HG02885 (cell line): Measurements from ENCODE around the gene ATG10.
"Not testable (repeated sequence)": the region's sequence is repeated elsewhere in the genome, so short reads cannot be mapped to it uniquely, and the experiment has no call there.

Experiments
- ATAC-seq: cut with Tn5 transposase; IDR thresholded peaks from one replicate; pipeline ENCODE4 v1.9.1; 2021; ENCODE audit warnings: mild to moderate bottlenecking; ENCODE audit not compliant: unreplicated experiment, poor library complexity

Gene ATG10

DNA sequence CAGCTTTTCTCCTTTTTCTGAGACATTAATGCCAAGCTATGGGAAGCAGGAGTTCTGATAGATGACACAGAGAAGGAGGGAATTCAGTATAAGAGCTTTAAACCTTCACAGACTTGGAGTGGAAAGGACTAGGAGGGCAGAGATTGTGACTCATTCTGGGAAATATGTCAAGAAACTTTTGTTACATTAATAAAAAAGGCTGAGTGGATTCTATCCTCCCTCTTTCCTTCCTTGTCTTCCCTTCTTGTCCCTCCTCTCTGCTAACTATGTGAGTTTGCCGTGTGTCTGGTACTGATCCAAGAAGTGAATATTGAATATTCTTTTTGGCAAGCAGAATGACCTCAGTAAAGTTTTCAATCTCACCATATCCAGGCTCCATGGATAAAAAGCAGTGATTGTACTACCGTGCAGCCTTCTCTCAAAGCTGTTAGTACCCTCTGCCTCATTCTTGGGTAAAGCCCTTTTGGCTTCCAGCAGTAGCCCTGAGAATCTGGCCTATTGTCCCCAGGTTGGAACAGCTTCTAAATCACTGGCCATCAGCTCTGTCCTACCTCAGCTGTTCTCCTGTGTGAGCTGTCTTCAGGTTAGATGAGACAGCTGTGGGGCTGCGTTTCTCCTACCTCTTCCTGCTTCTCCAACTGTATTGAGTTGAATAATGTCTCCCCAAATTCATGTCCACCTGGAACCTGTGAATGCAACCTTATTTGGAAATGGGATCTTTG, 73.9 kb downstream of the ATG10 start:
- no peak for ATAC-seq

DNA sequence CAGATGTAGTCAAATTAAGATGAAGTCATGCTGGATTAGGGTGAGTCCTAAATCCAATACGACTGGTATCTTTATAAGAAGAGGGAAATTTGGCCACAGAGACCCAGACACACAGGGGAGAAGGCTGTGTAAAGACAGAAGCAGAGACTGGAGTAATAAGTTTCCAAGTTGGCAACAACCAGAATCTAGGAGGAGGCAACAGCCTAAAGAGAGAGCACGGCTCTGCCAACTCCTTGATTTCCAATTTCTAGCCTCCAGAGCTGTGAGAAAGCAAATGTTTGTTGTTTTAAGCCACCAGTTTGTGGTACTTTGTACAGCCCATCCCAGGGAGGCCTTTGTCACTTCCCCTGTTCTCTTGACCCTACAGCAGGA, 74.4 kb downstream of the ATG10 start:
- ATAC-seq = no peak

DNA sequence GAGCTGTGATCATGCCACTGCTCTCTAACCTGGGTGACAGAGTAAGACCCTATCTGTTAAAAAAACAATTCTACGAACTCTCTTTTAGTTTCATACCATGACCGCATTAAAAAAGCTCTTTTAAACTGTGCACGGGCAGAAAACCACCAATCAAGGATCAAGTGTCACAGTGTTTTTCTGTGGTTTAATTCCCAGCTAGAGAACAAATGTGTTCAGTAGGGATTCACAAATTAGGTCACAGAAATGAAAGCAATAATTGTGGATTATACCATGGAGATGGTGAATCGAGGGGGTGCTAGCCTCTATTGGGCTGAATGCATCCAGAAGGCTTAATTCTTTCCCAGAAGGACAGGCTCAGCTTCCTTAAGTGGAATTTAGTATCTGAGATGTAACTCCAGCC, 79.1 kb downstream of the ATG10 start:
- no peak for ATAC-seq

- no peak for ATAC-seq
Measured at GRCh38 chr5:82054004-82054710, 82.3 kb downstream of the ATG10 start.

DNA sequence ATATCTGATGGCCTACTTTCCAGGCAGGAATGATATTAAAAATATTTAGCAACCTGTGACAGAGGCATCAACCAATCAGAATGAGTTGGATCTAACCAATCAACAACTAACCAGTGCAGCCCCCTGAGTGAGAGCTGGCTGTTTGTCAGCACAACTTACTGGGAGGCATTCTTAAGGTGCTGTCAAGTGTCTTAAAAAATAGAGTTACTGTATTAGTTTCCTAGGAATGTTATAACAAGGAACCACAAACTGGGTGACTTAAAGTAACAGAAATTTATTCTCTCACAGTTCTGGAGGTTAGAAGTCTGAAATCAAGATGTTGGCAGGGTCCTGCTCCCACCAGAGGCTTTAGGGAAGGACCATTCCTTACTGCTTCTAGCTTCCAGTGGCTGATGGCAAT, 85.2 kb downstream of the ATG10 start:
- no peak for ATAC-seq

GRCh38 chr5:82058710-82059109, 86.9 kb downstream of the ATG10 start:
- ATAC-seq = no peak

- ATAC-seq = no peak
Measured at GRCh38 chr5:82066791-82067190, 95.0 kb downstream of the ATG10 start.

- not testable (repeated sequence) for ATAC-seq
Measured at GRCh38 chr5:82068042-82068441, 96.2 kb downstream of the ATG10 start.

- ATAC-seq = no peak
Measured at GRCh38 chr5:82068723-82069122, 96.9 kb downstream of the ATG10 start.

DNA sequence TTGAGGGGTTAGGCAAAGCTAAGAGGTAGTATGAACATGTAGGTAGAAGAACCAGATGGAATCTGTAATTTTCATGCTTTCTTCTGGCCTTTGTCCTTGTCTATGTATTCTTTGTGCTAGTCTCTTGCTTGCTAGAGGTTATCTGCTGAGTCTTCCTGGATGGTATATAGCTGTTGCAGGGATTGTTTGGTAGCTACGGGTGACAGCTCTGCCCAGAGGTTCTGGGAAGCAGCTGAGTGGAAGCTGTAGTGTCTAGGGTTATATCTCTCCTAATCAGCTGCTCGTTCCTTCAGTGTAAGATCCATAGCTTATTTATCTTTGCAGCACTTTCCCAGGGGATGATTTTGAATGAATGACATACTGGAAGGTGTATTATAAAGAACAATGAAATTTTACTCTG, 100.3 kb downstream of the ATG10 start:
- ATAC-seq = no peak

- no peak for ATAC-seq
Measured at GRCh38 chr5:82073179-82073578, 101.4 kb downstream of the ATG10 start.

DNA sequence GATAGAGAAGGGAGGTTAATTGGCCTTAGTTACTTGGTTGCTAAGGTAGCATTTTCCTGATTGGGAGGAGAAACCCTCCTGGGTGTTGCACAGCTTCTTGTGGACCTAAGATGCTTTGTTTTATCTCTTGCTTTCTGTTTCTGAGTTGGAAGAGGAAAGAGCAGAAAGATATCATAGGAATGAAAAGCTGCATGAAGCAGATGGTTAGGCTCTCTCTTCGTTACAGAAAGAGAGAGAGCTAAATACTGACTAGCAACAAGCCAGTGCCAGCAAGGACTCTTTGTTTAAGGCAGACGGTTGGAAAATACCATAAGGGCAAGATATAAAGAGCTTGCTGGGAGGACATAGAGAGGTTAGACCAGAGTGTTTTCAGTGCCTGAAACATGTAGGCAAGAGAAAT, 103.1 kb downstream of the ATG10 start:
- ATAC-seq = no peak

- no peak for ATAC-seq
Measured at GRCh38 chr5:82077496-82077895, 105.7 kb downstream of the ATG10 start.

DNA sequence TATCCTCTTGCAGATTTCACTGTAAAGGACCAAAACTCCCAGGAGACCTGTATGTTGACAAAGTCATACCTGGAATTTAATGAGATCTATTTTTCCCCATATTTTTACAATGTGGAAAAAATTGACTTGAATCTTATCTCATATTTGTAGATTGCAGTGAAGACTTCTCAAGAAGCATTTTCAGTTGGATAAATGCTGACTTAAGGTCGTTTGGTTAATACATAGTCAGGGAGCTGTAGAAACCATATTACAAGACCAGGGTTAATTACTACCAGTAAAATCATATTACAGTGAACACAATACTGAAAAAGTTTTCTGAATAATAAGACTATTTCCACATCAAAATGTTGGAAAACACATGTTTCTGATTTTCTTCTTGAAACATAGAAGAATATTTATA, 119.8 kb downstream of the ATG10 start:
- no peak for ATAC-seq

DNA sequence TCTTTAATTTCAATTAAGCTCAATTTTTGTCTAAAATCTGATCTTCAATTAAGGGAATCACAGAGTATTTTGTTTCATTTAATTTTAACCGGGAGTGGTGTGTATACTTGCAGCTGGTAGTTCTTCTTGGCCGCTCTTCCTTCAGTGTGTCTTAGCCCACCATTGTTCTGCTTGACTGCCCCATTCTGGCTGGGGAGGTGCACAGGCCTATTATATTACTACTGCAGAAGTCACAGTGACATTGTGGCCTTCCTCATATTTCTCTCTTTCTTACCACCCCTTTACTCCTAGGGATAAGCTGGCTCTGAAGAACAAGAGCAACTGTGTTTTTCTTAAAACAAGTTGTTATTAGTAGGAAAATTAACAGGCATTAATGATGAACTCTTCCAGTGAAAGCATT, 123.7 kb downstream of the ATG10 start:
- no peak for ATAC-seq

DNA sequence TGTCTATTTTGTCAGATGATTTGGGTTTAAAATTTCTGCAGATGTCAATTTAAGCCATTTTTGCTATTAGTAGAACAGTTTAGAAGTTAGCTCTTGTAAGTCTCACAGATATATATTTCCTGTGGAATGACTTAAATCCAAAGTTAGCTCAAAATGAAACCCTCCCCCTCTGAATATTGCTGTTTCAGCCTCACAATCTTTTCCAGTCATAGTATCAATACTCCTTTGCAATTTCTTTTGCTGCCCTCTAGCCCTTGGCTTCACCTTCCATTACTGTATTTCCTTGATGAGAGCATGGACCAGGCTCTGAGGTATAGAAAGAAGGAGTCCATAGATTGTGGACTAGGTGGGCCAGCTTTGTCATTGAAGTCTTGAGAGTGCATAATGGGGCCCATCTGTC, 124.4 kb downstream of the ATG10 start:
- ATAC-seq = no peak

DNA sequence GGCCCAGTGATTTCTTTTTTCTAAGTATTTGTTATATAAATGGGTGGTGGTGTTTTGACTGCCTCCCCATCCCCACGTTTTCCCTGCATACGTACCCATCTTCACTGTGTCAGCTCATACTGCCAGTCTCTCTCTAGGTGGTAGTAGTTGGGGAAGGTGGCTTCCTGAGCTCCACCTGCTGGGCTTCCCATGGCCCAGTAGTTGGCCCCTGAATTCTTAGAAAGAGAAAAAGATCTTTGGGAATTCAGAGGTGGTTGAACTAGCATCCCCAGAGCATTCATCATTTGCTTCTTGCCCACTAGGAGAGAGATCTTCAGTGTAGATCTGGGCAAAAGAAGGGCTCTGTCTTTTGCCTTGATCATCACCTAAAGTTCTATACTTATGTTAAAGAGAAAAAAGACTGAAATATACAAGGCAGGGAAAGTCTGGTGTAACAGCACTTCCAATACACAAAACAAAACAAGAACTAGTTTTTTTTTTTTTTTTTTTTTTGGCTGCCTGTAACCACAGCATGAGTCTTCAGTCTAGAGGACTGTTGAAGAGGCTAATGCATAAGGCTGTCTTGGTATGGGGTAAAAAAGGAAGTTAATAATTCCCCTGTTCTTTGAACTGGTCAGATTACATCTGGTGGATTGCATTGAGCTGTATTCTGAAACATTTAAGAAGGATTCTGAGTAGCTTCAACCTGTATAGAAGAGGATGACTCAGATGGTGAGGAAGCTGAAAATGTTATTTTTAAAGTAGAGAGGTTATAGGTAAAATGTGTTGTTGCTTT, 128.7 kb downstream of the ATG10 start:
- ATAC-seq = peak; percentile 93

DNA sequence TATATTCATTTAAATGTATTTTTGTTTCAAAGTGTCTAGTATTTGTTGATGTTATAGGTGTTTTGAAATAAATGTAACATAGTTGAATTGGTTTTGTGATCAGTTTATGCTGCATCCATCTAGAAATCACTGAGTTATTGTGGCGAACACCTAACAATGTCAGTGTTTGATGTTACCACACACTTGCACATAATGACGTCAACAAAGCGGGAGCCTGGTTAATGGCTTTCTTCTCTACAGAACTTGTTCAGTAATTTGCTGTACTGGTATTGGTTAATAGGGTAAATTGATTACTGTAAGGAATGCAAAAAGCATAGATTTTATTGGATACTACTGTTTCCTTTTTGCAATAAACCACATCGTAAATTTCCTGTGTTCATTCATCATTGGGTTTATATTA, 133.0 kb downstream of the ATG10 start:
- no peak for ATAC-seq

GRCh38 chr5:82105457-82105856, 133.6 kb downstream of the ATG10 start:
- ATAC-seq = no peak

DNA sequence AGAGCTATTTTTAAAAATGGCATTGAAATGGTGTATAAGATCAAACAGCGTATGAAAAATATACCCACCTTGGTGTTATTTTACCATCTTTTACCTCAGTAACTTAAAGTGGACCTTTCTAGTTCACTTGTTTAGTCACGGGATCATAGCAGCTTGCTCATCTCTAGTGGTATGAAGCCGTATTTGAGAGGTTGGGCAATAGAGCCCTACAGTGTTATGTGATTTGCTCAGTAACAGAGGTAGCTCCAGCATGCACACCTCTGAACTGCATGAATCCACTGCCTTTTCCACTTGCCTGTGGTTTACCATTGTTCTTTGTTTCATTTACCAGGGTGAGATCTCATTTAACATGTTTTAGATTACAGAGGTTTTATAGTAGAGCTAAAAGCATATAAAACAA, 134.4 kb downstream of the ATG10 start:
- ATAC-seq = no peak

GRCh38 chr5:82106756-82107155, 134.9 kb downstream of the ATG10 start:
- ATAC-seq = no peak
